AG10803 (cell line): Measurements from ENCODE around the gene BCAS3.

ENCODE experiments used
- DNase-seq: peaks from one replicate; pipeline ENCODE4 v3.0.0; 2010; ENCODE audit warnings: low read depth
- H3K4me3 ChIP-seq: 2 replicates; pipeline ENCODE4 v1.5.1; 2011; ENCODE audit warnings: mild to moderate bottlenecking, low read length, control low read depth
- TF ChIP-seq, protein P1 (sequence below): conservative IDR thresholded peaks from 2 replicates; pipeline ENCODE4 v1.5.1; 2011; ENCODE audit warnings: mild to moderate bottlenecking, low read length, control low read depth, inconsistent platforms

BCAS3 gene

GRCh38 chr17:61393550-61393903, 715.9 kb downstream of the BCAS3 start:
- H3K4me3 ChIP-seq, result no peak overlapping the region
- TF ChIP-seq, protein P1, sequence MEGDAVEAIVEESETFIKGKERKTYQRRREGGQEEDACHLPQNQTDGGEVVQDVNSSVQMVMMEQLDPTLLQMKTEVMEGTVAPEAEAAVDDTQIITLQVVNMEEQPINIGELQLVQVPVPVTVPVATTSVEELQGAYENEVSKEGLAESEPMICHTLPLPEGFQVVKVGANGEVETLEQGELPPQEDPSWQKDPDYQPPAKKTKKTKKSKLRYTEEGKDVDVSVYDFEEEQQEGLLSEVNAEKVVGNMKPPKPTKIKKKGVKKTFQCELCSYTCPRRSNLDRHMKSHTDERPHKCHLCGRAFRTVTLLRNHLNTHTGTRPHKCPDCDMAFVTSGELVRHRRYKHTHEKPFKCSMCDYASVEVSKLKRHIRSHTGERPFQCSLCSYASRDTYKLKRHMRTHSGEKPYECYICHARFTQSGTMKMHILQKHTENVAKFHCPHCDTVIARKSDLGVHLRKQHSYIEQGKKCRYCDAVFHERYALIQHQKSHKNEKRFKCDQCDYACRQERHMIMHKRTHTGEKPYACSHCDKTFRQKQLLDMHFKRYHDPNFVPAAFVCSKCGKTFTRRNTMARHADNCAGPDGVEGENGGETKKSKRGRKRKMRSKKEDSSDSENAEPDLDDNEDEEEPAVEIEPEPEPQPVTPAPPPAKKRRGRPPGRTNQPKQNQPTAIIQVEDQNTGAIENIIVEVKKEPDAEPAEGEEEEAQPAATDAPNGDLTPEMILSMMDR, result peak; percentile 29; the same call in 1 of the 2 replicates
- DNase-seq, result no peak

GRCh38 chr17:61393904-61394629, 716.4 kb downstream of the BCAS3 start:
- TF ChIP-seq, protein P1, result no peak
- DNase-seq, result no peak
- no peak overlapping the region for H3K4me3 ChIP-seq

DNA sequence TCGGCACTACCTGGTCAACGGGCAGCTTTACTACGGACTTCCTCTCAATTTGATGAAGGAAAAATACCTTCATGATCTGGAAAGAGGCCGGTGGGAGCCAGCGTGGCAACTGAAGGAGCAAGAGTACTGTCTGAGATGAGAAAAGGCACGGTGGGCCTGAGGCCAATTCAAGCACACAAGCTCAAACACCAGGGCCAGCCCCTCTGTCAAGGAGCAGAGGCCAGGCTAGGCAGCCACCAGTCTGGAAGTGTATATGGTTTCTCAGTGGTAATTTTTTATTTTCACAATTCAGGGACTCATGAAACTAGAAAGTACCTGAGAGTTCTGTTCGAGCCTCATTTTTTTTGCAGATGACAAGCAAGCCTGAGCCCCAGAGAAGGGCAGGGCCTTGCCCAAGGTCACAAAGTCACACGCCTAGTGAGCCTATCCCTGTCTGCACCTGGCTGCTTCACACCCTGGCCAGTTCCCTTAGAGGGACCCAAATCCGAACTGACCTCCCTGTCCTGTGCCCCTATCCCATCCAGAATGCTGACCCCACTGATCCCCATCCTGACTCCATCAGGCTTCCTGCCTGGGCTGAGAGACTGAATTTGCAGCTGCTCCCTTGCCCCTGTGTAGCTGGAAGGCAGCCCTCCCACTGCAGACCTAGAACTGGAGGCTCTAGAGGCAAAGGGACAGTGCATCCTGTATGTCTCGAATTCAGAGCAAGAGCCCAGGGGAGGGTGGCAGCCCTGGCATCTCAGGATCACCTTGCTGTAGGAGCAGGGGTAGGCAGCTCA, 717.2 kb downstream of the BCAS3 start:
- no peak overlapping the region for H3K4me3 ChIP-seq
- TF ChIP-seq, protein P1, result no peak
- DNase-seq, result no peak

DNA sequence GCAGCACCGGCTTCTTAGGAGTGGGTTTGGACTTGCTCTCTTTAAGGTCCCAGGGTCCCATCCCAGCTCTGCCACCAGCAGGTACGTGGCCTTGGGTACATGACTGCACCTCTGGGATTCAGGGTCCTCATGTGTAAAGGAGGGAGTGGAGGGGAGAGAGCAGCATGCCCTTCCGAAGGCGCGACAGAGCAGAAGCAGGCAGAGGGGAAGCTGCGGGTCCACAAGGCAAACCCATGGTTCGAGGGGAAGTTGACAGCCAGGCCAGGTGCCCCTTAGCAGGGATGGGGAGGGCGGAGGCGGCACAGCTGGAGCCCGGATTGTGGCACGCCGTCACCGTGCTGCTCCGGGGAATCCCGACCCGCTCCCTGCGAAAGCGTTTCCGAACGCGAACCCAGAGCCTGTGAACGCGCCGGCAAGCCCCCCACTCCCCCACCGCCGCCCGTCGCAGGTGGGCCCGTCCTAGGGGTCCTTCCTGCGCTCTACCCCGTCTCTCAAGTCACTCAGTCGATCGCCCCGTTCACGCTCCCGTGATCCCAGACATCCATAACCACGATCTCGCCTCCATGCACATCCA, 717.8 kb downstream of the BCAS3 start:
- no peak for DNase-seq
- TF ChIP-seq, protein P1, result no peak
- no peak overlapping the region for H3K4me3 ChIP-seq

GRCh38 chr17:61395983-61396585, 718.4 kb downstream of the BCAS3 start:
- TF ChIP-seq, protein P1, result no peak
- no peak overlapping the region for H3K4me3 ChIP-seq
- no peak for DNase-seq

- TF ChIP-seq, protein P1, result no peak
- DNase-seq, result no peak
- no peak overlapping the region for H3K4me3 ChIP-seq
These were observed 719.0 kb downstream of the BCAS3 start for GRCh38 chr17:61396586-61397085.
